WTC11 (cell line): ENCODE results near the gene NHLRC2. TPM values are rescaled to one million over a fixed set of nuclear protein-coding genes. Genes with fewer than 3 reads are reported as not detected.

Experiments used
- ATAC-seq: fragments of 200-7000 bp; cut with Tn5 transposase; 2 replicates; pipeline ENCODE4 v1.10.0; 2021; ENCODE audit warnings: mild to moderate bottlenecking, moderate library complexity
- CTCF ChIA-PET: fragments of 300-600 bp; sonication (Branson Sonifier 250); formaldehyde crosslinking; loops from one replicate; lab custom pipeline; 2021; ENCODE audit warnings: antibody characterized with exemption; lab: Charles Lee
- POLR2A ChIA-PET: fragments of 350-600 bp; sonication (Branson Sonifier 250); formaldehyde crosslinking; loops from one replicate; lab custom pipeline; 2021; ENCODE audit warnings: antibody characterized with exemption; lab: Charles Lee
- DNase-seq: peaks from one replicate; pipeline ENCODE4 v3.0.0; 2021; ENCODE audit warnings: low spot score
- H3K27ac Mint-ChIP-seq: 2 replicates; pipeline ENCODE4 v1.8.0; 2021; ENCODE audit warnings: mixed read lengths
- H3K27me3 Mint-ChIP-seq: 2 replicates; pipeline ENCODE4 v1.8.0; 2021; ENCODE audit warnings: low read depth, mild to moderate bottlenecking, moderate library complexity, mixed read lengths
- H3K36me3 Mint-ChIP-seq: 2 replicates; pipeline ENCODE4 v1.8.0; 2021; ENCODE audit warnings: mixed read lengths
- H3K4me1 Mint-ChIP-seq: 2 replicates; pipeline ENCODE4 v1.8.0; 2022; ENCODE audit warnings: mixed read lengths
- H3K4me3 Mint-ChIP-seq: 2 replicates; pipeline ENCODE4 v1.8.0; 2021; ENCODE audit warnings: mild to moderate bottlenecking, moderate library complexity, mixed read lengths
- H3K9me3 Mint-ChIP-seq: 2 replicates; pipeline ENCODE4 v1.8.0; 2021; ENCODE audit warnings: mixed read lengths
- AFF4 ChIP-seq: sonication (generic); formaldehyde crosslinking; IDR thresholded peaks from 2 replicates; pipeline ENCODE4 v1.8.1; 2023; ENCODE audit warnings: mild to moderate bottlenecking, missing genetic modification reagents, borderline replicate concordance
- ELF4 ChIP-seq: sonication (generic); formaldehyde crosslinking; IDR thresholded peaks from 2 replicates; pipeline ENCODE4 v1.8.1; 2022; ENCODE audit warnings: low read depth, mild to moderate bottlenecking, moderate library complexity, missing genetic modification reagents
- ETV6 ChIP-seq: sonication (generic); formaldehyde crosslinking; IDR thresholded peaks from 2 replicates; pipeline ENCODE4 v1.8.1; 2022; ENCODE audit warnings: mild to moderate bottlenecking, missing genetic modification reagents
- GRHL2 ChIP-seq: fragments of 250-450 bp; sonication (Bioruptor Pico); IDR thresholded peaks from 2 replicates; pipeline ENCODE4 v1.8.0; 2022; ENCODE audit warnings: mild to moderate bottlenecking, moderate library complexity; ENCODE audit not compliant: insufficient replicate concordance, severe bottlenecking
- GTF2I ChIP-seq: fragments of 250-450 bp; sonication (Bioruptor Pico); conservative IDR thresholded peaks from 2 replicates; pipeline ENCODE4 v1.4.0; 2021; ENCODE audit warnings: mild to moderate bottlenecking
- HMGA2 ChIP-seq: fragments of 250-450 bp; sonication (Bioruptor Pico); IDR thresholded peaks from 2 replicates; pipeline ENCODE4 v1.4.0; 2021; ENCODE audit warnings: mild to moderate bottlenecking, moderate library complexity
- IRF2 ChIP-seq: sonication (generic); formaldehyde crosslinking; IDR thresholded peaks from 2 replicates; pipeline ENCODE4 v1.8.0; 2022; ENCODE audit warnings: low read depth, missing genetic modification reagents, borderline replicate concordance
- KAT7 ChIP-seq: sonication (generic); formaldehyde crosslinking; IDR thresholded peaks from 2 replicates; pipeline ENCODE4 v1.8.1; 2023; ENCODE audit warnings: missing genetic modification reagents, mild to moderate bottlenecking, borderline replicate concordance
- MXD4 ChIP-seq: fragments of 250-450 bp; sonication (Bioruptor Pico); IDR thresholded peaks from 2 replicates; pipeline ENCODE4 v1.8.0; 2021; ENCODE audit warnings: mild to moderate bottlenecking, moderate library complexity, borderline replicate concordance
- NFE2L1 ChIP-seq: sonication (generic); formaldehyde crosslinking; IDR thresholded peaks from 2 replicates; pipeline ENCODE4 v1.8.1; 2023; ENCODE audit warnings: missing genetic modification reagents
- NFYB ChIP-seq: sonication (generic); formaldehyde crosslinking; conservative IDR thresholded peaks from 2 replicates; pipeline ENCODE4 v1.8.0; 2022; ENCODE audit warnings: low read depth, missing genetic modification reagents
- NR1H2 ChIP-seq: sonication (generic); formaldehyde crosslinking; IDR thresholded peaks from 2 replicates; pipeline ENCODE4 v1.9.0; 2021; ENCODE audit warnings: mild to moderate bottlenecking, moderate library complexity, missing genetic modification reagents
- RELA ChIP-seq: sonication (generic); formaldehyde crosslinking; IDR thresholded peaks from 2 replicates; pipeline ENCODE4 v1.8.1; 2022; ENCODE audit warnings: missing genetic modification reagents, mild to moderate bottlenecking, borderline replicate concordance
- SMAD3 ChIP-seq: sonication (generic); formaldehyde crosslinking; IDR thresholded peaks from 2 replicates; pipeline ENCODE4 v1.8.0; 2022; ENCODE audit warnings: missing genetic modification reagents, mild to moderate bottlenecking, borderline replicate concordance
- SMAD4 ChIP-seq: sonication (generic); formaldehyde crosslinking; IDR thresholded peaks from 2 replicates; pipeline ENCODE4 v1.8.0; 2022; ENCODE audit warnings: mild to moderate bottlenecking, missing genetic modification reagents
- STAT6 ChIP-seq: sonication (generic); formaldehyde crosslinking; conservative IDR thresholded peaks from 2 replicates; pipeline ENCODE4 v1.8.1; 2023; ENCODE audit warnings: mild to moderate bottlenecking, low read depth, missing genetic modification reagents, moderate library complexity
- TEAD1 ChIP-seq: sonication (generic); formaldehyde crosslinking; IDR thresholded peaks from 2 replicates; pipeline ENCODE4 v1.8.0; 2022; ENCODE audit warnings: mild to moderate bottlenecking, missing genetic modification reagents
- TP53 ChIP-seq: sonication (generic); formaldehyde crosslinking; IDR thresholded peaks from 2 replicates; pipeline ENCODE4 v1.8.1; 2023; ENCODE audit warnings: mild to moderate bottlenecking, missing genetic modification reagents
- ZNF121 ChIP-seq: sonication (generic); formaldehyde crosslinking; IDR thresholded peaks from 2 replicates; pipeline ENCODE4 v1.8.0; 2023; ENCODE audit warnings: missing genetic modification reagents
- ZNF396 ChIP-seq: fragments of 250-450 bp; sonication (Bioruptor Pico); IDR thresholded peaks from 2 replicates; pipeline ENCODE4 v1.8.0; 2021; ENCODE audit warnings: mild to moderate bottlenecking, moderate library complexity, borderline replicate concordance
- ZNF416 ChIP-seq: fragments of 250-450 bp; sonication (Bioruptor Pico); IDR thresholded peaks from 2 replicates; pipeline ENCODE4 v1.9.0; 2021; ENCODE audit warnings: mild to moderate bottlenecking, inconsistent platforms
- ZNF512 ChIP-seq: sonication (generic); formaldehyde crosslinking; IDR thresholded peaks from 2 replicates; pipeline ENCODE4 v1.8.1; 2022; ENCODE audit warnings: missing genetic modification reagents, borderline replicate concordance
- total RNA-seq: library from RNA; stranded (reverse); gene quantifications from 3 replicates; pipeline ENCODE4 v1.2.3, GENCODE V29; 2021
- TF ChIP-seq, protein P1 (sequence below): sonication (generic); formaldehyde crosslinking; IDR thresholded peaks from 2 replicates; pipeline ENCODE4 v1.8.0; 2022; ENCODE audit warnings: missing genetic modification reagents

The NHLRC2 gene
- total RNA-seq, 1 experiment from 2014 or later = 37.9 TPM

- TF ChIP-seq, protein P1, sequence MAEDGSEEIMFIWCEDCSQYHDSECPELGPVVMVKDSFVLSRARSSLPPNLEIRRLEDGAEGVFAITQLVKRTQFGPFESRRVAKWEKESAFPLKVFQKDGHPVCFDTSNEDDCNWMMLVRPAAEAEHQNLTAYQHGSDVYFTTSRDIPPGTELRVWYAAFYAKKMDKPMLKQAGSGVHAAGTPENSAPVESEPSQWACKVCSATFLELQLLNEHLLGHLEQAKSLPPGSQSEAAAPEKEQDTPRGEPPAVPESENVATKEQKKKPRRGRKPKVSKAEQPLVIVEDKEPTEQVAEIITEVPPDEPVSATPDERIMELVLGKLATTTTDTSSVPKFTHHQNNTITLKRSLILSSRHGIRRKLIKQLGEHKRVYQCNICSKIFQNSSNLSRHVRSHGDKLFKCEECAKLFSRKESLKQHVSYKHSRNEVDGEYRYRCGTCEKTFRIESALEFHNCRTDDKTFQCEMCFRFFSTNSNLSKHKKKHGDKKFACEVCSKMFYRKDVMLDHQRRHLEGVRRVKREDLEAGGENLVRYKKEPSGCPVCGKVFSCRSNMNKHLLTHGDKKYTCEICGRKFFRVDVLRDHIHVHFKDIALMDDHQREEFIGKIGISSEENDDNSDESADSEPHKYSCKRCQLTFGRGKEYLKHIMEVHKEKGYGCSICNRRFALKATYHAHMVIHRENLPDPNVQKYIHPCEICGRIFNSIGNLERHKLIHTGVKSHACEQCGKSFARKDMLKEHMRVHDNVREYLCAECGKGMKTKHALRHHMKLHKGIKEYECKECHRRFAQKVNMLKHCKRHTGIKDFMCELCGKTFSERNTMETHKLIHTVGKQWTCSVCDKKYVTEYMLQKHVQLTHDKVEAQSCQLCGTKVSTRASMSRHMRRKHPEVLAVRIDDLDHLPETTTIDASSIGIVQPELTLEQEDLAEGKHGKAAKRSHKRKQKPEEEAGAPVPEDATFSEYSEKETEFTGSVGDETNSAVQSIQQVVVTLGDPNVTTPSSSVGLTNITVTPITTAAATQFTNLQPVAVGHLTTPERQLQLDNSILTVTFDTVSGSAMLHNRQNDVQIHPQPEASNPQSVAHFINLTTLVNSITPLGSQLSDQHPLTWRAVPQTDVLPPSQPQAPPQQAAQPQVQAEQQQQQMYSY (CRISPR knock-in tag) = no peak
- TF ChIP-seq GRHL2 (no peak), ZNF512 (no peak), MXD4 (no peak), SMAD4 (no peak), NFYB (no peak), IRF2 (no peak), TP53 (CRISPR knock-in tag) (no peak), ETV6 (CRISPR knock-in tag) (no peak), KAT7 (CRISPR knock-in tag) (no peak)
Measured at GRCh38 chr10:113866551-113867394, 12.3 kb downstream of the NHLRC2 start (continued).

DNA sequence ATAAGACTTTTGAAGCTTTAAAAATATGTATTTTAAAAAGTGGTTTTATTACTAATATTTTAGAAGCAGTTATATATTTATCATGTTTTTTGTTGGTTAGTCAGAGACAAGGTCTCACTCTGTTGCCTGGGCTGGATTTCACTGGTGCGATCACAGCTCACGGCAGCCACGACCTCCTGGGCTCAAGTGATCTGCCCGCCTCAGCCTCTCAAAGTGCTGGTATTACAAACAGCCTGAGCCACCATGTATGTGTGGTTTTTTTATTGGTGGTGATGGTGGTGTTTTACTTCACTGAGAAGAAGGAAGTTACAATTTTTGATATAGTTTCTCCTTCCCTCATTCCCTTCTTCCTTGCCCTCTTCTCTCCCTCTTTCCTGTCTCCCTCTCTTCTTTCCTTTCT, 13.4 kb downstream of the NHLRC2 start:
- no peak for DNase-seq
- Mint-ChIP-seq H3K9me3 (peaks cover 19% of the 10 kb centered on the region), H3K4me3 (no peak overlapping the region), H3K27me3 (no peaks in the 10 kb centered on the region), H3K36me3 (peaks cover 27% of the 10 kb centered on the region), H3K4me1 (no peaks in the 10 kb centered on the region), H3K27ac (no peak overlapping the region)
- ChIA-PET CTCF (no interaction called here), POLR2A (no interaction called here)
- ATAC-seq = no peak
- TF ChIP-seq HMGA2 (CRISPR knock-in tag) (no peak), ZNF121 (CRISPR knock-in tag) (no peak), NFE2L1 (CRISPR knock-in tag) (no peak), ZNF416 (no peak), STAT6 (CRISPR knock-in tag) (no peak), ZNF396 (CRISPR knock-in tag) (no peak), TP53 (CRISPR knock-in tag) (no peak)

GRCh38 chr10:113869789-113870188, 15.3 kb downstream of the NHLRC2 start:
- DNase-seq (no peak), ATAC-seq (no peak)
- Mint-ChIP-seq H3K27ac (no peak overlapping the region), H3K4me3 (no peak overlapping the region), H3K27me3 (no peaks in the 10 kb centered on the region), H3K4me1 (no peaks in the 10 kb centered on the region), H3K36me3 (peaks cover 16% of the 10 kb centered on the region), H3K9me3 (peaks cover 16% of the 10 kb centered on the region)
- ChIA-PET POLR2A (no interaction called here), CTCF (no interaction called here)
- TF ChIP-seq NR1H2 (no peak), SMAD3 (CRISPR knock-in tag) (no peak), TEAD1 (no peak), ELF4 (CRISPR knock-in tag) (no peak), NFYB (no peak), AFF4 (CRISPR knock-in tag) (no peak), GTF2I (no peak), RELA (no peak)
